ENCODE measurements around the gene FOSL2.

Gene FOSL2

GRCh38 chr2:28408764-28409599 lies 16.3 kb downstream of the FOSL2 start:
- H3K27ac ChIP-seq (ENCODE audit: low read depth, low read length), result no peak overlapping the region
- H3K9ac ChIP-seq (ENCODE audit: low read length in 5 of 5), result no peak overlapping the region
- peaks cover 7 to 72% (median 22%) of the 10 kb centered on the region in 5 donors for H3K4me1 ChIP-seq (ENCODE audit: control insufficient read depth in 5 of 5, insufficient read depth in 5 of 5, low read length in 5 of 5)

DNA sequence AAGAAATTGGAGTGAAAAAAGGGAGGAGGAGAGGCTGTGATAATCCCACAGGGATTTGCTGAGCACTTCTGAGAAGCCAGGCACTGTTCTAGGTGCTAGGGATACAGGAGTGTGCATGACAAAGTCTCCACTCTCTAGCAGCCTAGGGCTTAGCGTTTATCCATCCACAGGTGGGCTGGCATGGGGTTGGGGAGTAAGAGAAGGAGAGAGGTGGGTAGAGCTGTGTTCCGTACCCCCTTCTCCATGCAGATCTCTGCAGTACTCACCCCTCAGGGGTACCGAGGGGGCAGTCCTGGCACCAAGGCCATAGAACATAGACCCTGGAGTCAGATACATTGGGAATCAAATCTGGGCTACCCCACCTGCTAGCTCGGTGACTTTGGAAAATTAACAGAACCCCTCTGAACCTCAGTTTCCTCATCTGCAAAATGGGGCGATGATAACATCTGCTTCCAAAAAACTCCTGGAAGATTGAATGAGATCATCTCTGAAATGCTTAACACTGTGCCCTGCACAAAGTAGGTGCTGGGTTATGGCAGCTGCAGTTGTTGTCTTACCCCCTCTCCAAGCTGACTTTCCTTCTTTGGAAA lies 18.6 kb downstream of the FOSL2 start:
- H3K9ac ChIP-seq (ENCODE audit: low read length in 5 of 5), result no peak overlapping the region
- H3K4me1 ChIP-seq (ENCODE audit: control insufficient read depth in 5 of 5, insufficient read depth in 5 of 5, low read length in 5 of 5), result peaks cover 9 to 60% (median 33%) of the 10 kb centered on the region in 5 donors
- no peaks in the 10 kb centered on the region for H3K27me3 ChIP-seq (ENCODE audit: control insufficient read depth in 5 of 5, insufficient read depth in 4 of 5, low read length in 5 of 5)
- H3K36me3 ChIP-seq (ENCODE audit: control insufficient read depth in 5 of 5, insufficient read depth in 5 of 5, low read length in 5 of 5), result peaks cover 0 to 98% (median 92%) of the 10 kb centered on the region in 5 donors
- no peak overlapping the region for H3K27ac ChIP-seq (ENCODE audit: low read depth, low read length)
- H3K4me3 ChIP-seq (ENCODE audit: low read depth in 1 of 5, low read length in 5 of 5), result no peak overlapping the region
- no peaks in the 10 kb centered on the region for H3K9me3 ChIP-seq (ENCODE audit: control insufficient read depth in 5 of 5, low read length in 5 of 5)

More at GRCh38 chr2:28408764-28409599, 16.3 kb downstream of the FOSL2 start:
- H3K4me3 ChIP-seq (ENCODE audit: low read depth in 1 of 5, low read length in 5 of 5), result no peak overlapping the region
- no peaks in the 10 kb centered on the region for H3K9me3 ChIP-seq (ENCODE audit: control insufficient read depth in 5 of 5, low read length in 5 of 5)
- no peaks in the 10 kb centered on the region for H3K27me3 ChIP-seq (ENCODE audit: control insufficient read depth in 5 of 5, insufficient read depth in 4 of 5, low read length in 5 of 5)
- H3K36me3 ChIP-seq (ENCODE audit: control insufficient read depth in 5 of 5, insufficient read depth in 5 of 5, low read length in 5 of 5), result peaks cover 0 to 100% (median 96%) of the 10 kb centered on the region in 5 donors

DNA sequence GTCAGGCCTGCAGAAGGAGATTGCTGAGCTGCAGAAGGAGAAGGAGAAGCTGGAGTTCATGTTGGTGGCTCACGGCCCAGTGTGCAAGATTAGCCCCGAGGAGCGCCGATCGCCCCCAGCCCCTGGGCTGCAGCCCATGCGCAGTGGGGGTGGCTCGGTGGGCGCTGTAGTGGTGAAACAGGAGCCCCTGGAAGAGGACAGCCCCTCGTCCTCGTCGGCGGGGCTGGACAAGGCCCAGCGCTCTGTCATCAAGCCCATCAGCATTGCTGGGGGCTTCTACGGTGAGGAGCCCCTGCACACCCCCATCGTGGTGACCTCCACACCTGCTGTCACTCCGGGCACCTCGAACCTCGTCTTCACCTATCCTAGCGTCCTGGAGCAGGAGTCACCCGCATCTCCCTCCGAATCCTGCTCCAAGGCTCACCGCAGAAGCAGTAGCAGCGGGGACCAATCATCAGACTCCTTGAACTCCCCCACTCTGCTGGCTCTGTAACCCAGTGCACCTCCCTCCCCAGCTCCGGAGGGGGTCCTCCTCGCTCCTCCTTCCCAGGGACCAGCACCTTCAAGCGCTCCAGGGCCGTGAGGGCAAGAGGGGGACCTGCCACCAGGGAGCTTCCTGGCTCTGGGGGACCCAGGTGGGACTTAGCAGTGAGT lies 19.4 kb downstream of the FOSL2 start:
- Histone ChIP-seq H3K4me1 (ENCODE audit: control insufficient read depth in 5 of 5, insufficient read depth in 5 of 5, low read length in 5 of 5) (peaks cover 3 to 52% (median 25%) of the 10 kb centered on the region in 5 donors), H3K36me3 (ENCODE audit: control insufficient read depth in 5 of 5, insufficient read depth in 5 of 5, low read length in 5 of 5) (peaks cover 0 to 90% (median 84%) of the 10 kb centered on the region in 5 donors), H3K27ac (ENCODE audit: low read depth, low read length) (no peak overlapping the region), H3K9ac (ENCODE audit: low read length in 5 of 5) (no peak overlapping the region), H3K4me3 (ENCODE audit: low read depth in 1 of 5, low read length in 5 of 5) (no peak overlapping the region), H3K9me3 (ENCODE audit: control insufficient read depth in 5 of 5, low read length in 5 of 5) (no peaks in the 10 kb centered on the region), H3K27me3 (ENCODE audit: control insufficient read depth in 5 of 5, insufficient read depth in 4 of 5, low read length in 5 of 5) (no peaks in the 10 kb centered on the region)

DNA sequence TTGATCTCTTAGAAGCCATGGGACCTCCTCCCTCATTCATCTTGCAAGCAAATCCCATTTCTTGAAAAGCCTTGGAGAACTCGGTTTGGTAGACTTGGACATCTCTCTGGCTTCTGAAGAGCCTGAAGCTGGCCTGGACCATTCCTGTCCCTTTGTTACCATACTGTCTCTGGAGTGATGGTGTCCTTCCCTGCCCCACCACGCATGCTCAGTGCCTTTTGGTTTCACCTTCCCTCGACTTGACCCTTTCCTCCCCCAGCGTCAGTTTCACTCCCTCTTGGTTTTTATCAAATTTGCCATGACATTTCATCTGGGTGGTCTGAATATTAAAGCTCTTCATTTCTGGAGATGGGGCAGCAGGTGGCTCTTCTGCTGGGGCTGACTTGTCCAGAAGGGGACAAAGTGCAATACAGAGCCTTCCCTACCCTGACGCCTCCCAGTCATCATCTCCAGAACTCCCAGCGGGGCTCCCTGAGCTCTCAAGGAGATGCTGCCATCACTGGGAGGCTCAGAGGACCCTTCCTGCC lies 20.0 kb downstream of the FOSL2 start:
- Histone ChIP-seq H3K27ac (ENCODE audit: low read depth, low read length) (no peak overlapping the region), H3K9ac (ENCODE audit: low read length in 5 of 5) (no peak overlapping the region), H3K4me1 (ENCODE audit: control insufficient read depth in 5 of 5, insufficient read depth in 5 of 5, low read length in 5 of 5) (peaks cover 3 to 46% (median 19%) of the 10 kb centered on the region in 5 donors), H3K4me3 (ENCODE audit: low read depth in 1 of 5, low read length in 5 of 5) (no peak overlapping the region), H3K9me3 (ENCODE audit: control insufficient read depth in 5 of 5, low read length in 5 of 5) (no peaks in the 10 kb centered on the region), H3K36me3 (ENCODE audit: control insufficient read depth in 5 of 5, insufficient read depth in 5 of 5, low read length in 5 of 5) (peaks cover 0 to 84% (median 78%) of the 10 kb centered on the region in 5 donors), H3K27me3 (ENCODE audit: control insufficient read depth in 5 of 5, insufficient read depth in 4 of 5, low read length in 5 of 5) (no peaks in the 10 kb centered on the region)

DNA sequence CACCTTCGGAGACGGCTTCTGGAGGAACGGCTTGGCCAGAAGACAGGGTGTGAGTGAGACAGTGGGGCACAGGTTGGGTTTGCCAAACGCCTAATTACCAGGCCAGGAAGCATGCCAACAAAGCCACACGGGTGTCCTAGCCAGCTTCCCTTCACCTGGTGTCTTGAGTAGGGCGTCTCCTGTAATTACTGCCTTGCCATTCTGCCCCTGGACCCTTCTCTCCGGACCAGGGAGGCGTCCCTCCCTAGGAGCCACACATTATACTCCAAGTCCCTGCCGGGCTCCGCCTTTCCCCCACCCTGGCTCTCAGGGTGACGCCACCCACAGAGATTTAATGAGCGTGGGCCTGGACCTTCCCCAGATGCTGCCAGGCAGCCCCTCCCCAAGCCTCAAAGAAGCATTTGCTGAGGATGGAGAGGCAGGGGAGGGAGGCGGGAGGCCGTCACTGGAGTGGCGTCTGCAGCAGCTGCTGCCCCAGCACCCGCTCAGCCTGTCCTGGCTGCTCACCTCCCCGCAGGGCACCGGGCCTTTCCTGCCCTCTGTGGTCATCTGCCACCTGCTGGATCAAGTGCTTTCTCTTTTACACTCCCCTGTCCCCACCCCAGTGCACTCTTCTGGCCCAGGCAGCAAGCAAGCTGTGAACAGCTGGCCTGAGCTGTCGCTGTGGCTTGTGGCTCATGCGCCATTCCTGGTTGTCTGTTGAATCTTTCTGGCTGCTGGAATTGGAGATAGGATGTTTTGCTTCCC lies 20.7 kb downstream of the FOSL2 start:
- H3K4me1 ChIP-seq (ENCODE audit: control insufficient read depth in 5 of 5, insufficient read depth in 5 of 5, low read length in 5 of 5), result peaks cover 3 to 39% (median 16%) of the 10 kb centered on the region in 5 donors
- H3K4me3 ChIP-seq (ENCODE audit: low read depth in 1 of 5, low read length in 5 of 5), result no peak overlapping the region
- no peak overlapping the region for H3K27ac ChIP-seq (ENCODE audit: low read depth, low read length)
- H3K9ac ChIP-seq (ENCODE audit: low read length in 5 of 5), result no peak overlapping the region
- peaks cover 0 to 78% (median 71%) of the 10 kb centered on the region in 5 donors for H3K36me3 ChIP-seq (ENCODE audit: control insufficient read depth in 5 of 5, insufficient read depth in 5 of 5, low read length in 5 of 5)
- no peaks in the 10 kb centered on the region for H3K9me3 ChIP-seq (ENCODE audit: control insufficient read depth in 5 of 5, low read length in 5 of 5)
- H3K27me3 ChIP-seq (ENCODE audit: control insufficient read depth in 5 of 5, insufficient read depth in 4 of 5, low read length in 5 of 5), result no peaks in the 10 kb centered on the region

DNA sequence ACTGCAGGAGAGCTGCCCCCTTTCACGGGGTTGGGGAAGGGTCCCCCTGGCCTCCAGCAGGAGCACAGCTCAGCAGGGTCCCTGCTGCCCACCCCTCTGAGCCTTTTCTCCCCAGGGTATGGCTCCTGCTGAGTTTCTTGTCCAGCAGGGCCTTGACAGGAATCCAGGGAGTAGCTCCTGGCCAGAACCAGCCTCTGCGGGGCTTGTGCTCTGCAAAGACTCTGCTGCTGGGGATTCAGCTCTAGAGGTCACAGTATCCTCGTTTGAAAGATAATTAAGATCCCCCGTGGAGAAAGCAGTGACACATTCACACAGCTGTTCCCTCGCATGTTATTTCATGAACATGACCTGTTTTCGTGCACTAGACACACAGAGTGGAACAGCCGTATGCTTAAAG lies 21.2 kb downstream of the FOSL2 start:
- Histone ChIP-seq H3K36me3 (ENCODE audit: control insufficient read depth in 5 of 5, insufficient read depth in 5 of 5, low read length in 5 of 5) (peaks cover 0 to 72% (median 66%) of the 10 kb centered on the region in 5 donors), H3K4me3 (ENCODE audit: low read depth in 1 of 5, low read length in 5 of 5) (no peak overlapping the region), H3K27me3 (ENCODE audit: control insufficient read depth in 5 of 5, insufficient read depth in 4 of 5, low read length in 5 of 5) (no peaks in the 10 kb centered on the region), H3K9me3 (ENCODE audit: control insufficient read depth in 5 of 5, low read length in 5 of 5) (no peaks in the 10 kb centered on the region), H3K27ac (ENCODE audit: low read depth, low read length) (no peak overlapping the region), H3K4me1 (ENCODE audit: control insufficient read depth in 5 of 5, insufficient read depth in 5 of 5, low read length in 5 of 5) (peaks cover 3 to 35% (median 16%) of the 10 kb centered on the region in 5 donors), H3K9ac (ENCODE audit: low read length in 5 of 5) (no peak overlapping the region)

- H3K9me3 ChIP-seq (ENCODE audit: control insufficient read depth in 5 of 5, low read length in 5 of 5), result no peaks in the 10 kb centered on the region
- no peaks in the 10 kb centered on the region for H3K27me3 ChIP-seq (ENCODE audit: control insufficient read depth in 5 of 5, insufficient read depth in 4 of 5, low read length in 5 of 5)
- H3K36me3 ChIP-seq (ENCODE audit: control insufficient read depth in 5 of 5, insufficient read depth in 5 of 5, low read length in 5 of 5), result peaks cover 0 to 68% (median 59%) of the 10 kb centered on the region in 5 donors
- H3K9ac ChIP-seq (ENCODE audit: low read length in 5 of 5), result no peak overlapping the region
- no peak overlapping the region for H3K27ac ChIP-seq (ENCODE audit: low read depth, low read length)
- peaks cover 3 to 29% (median 19%) of the 10 kb centered on the region in 5 donors for H3K4me1 ChIP-seq (ENCODE audit: control insufficient read depth in 5 of 5, insufficient read depth in 5 of 5, low read length in 5 of 5)
- no peak overlapping the region for H3K4me3 ChIP-seq (ENCODE audit: low read depth in 1 of 5, low read length in 5 of 5)
Measured at GRCh38 chr2:28414583-28414982, 21.9 kb downstream of the FOSL2 start.

- Histone ChIP-seq H3K9me3 (ENCODE audit: control insufficient read depth in 5 of 5, low read length in 5 of 5) (no peaks in the 10 kb centered on the region), H3K4me1 (ENCODE audit: control insufficient read depth in 5 of 5, insufficient read depth in 5 of 5, low read length in 5 of 5) (peaks cover 3 to 26% (median 21%) of the 10 kb centered on the region in 5 donors), H3K4me3 (ENCODE audit: low read depth in 1 of 5, low read length in 5 of 5) (no peak overlapping the region), H3K36me3 (ENCODE audit: control insufficient read depth in 5 of 5, insufficient read depth in 5 of 5, low read length in 5 of 5) (peaks cover 0 to 67% (median 55%) of the 10 kb centered on the region in 5 donors), H3K9ac (ENCODE audit: low read length in 5 of 5) (no peak overlapping the region), H3K27me3 (ENCODE audit: control insufficient read depth in 5 of 5, insufficient read depth in 4 of 5, low read length in 5 of 5) (no peaks in the 10 kb centered on the region), H3K27ac (ENCODE audit: low read depth, low read length) (no peak overlapping the region)
Measured at GRCh38 chr2:28415010-28415409, 22.4 kb downstream of the FOSL2 start.

GRCh38 chr2:28415715-28416114 lies 23.1 kb downstream of the FOSL2 start:
- H3K4me3 ChIP-seq (ENCODE audit: low read depth in 1 of 5, low read length in 5 of 5), result no peak overlapping the region
- no peaks in the 10 kb centered on the region for H3K27me3 ChIP-seq (ENCODE audit: control insufficient read depth in 5 of 5, insufficient read depth in 4 of 5, low read length in 5 of 5)
- H3K27ac ChIP-seq (ENCODE audit: low read depth, low read length), result no peak overlapping the region
- peaks cover 0 to 60% (median 49%) of the 10 kb centered on the region in 5 donors for H3K36me3 ChIP-seq (ENCODE audit: control insufficient read depth in 5 of 5, insufficient read depth in 5 of 5, low read length in 5 of 5)
- no peaks in the 10 kb centered on the region for H3K9me3 ChIP-seq (ENCODE audit: control insufficient read depth in 5 of 5, low read length in 5 of 5)
- no peak overlapping the region for H3K9ac ChIP-seq (ENCODE audit: low read length in 5 of 5)
- peaks cover 3 to 24% (median 20%) of the 10 kb centered on the region in 5 donors for H3K4me1 ChIP-seq (ENCODE audit: control insufficient read depth in 5 of 5, insufficient read depth in 5 of 5, low read length in 5 of 5)

Measured in subcutaneous abdominal adipose tissue (tissue), 5 donors.